Activated CD8-positive, alpha-beta memory T cell treated with anti-CD3 and anti-CD28 coated beads for 4 hours (primary cell): Measurements from ENCODE around the gene TRIM22.
"Not testable (repeated sequence)": the region's sequence is repeated elsewhere in the genome, so short reads cannot be mapped to it uniquely, and the experiment has no call there.

ENCODE experiments used
- DNase-seq, 2 donors: peaks; one replicate each; pipeline ENCODE4 v3.0.0-alpha.2; 2020; ENCODE audit warnings: low read depth in 2 of 2

The TRIM22 gene

DNA sequence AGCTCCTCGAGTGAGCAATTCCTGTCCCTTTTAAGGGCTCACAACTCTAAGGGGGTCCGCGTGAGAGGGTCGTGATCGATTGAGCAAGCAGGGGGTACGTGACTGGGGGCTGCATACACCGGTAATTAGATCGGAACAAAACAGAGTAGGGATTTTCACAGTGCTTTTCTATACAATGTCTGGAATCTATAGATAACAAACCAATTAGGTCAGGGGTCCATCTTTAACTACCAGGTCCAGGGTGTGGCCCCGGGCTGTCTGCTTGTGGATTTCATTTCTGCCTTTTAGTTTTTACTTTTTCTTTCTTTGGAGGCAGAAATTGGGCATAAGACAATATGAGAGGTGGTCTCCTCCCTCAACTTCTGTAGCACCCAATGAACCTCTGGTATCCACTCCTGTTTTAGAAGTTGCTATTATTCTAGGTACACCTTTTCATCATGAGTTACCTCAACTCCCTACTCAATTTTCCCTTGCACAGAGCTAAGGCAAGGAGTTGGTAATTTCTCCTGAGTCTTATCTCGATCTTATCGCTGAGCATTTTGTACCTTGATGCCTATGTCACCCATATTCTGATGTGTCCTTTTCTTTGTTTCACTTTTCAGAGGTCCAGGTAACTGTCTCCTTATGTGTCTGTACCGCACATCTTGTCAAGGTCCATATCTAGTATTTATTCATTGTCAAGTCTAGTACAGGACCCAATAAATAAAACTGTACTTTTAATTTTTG lies 1.8 kb downstream of the TRIM22 start:
- not testable (repeated sequence) for DNase-seq

DNA sequence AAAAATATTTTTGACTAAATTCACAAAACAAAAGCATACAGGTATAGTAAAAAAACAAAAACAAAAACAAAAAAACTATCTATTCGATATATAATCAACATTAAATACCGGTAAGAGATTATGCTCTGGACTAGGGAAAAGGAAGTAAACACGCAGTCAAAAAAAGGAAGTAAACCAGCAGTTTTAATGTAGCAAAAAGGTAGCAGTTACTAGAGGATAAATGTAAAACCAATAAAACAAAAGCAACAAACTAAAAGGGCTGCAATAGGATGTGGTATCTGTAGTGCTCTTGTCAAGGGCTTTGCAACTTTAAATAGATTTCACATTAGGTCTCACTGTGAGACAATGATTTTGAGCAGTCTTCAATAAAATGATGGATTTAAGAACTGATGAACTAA lies 2.4 kb downstream of the TRIM22 start:
- DNase-seq: no peak

DNA sequence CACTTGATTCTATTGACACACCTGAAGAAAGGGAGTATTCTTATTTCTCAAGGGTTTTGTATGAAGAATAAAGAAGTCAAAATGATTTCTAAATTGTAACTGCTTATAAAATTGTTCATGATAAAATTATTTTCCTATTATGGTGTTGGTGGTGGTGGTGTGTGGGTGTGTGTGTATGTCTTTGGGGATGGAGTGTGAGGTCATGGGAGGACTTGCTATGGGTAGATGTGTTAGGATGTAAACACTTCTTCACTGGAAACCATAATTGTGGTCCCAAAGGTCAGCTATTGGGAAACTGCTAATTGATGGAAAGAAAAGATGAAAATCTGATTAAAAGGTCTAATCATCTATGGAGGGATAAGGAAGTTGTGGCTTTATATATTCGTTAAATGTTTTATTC lies 5.1 kb downstream of the TRIM22 start:
- no peak for DNase-seq

DNA sequence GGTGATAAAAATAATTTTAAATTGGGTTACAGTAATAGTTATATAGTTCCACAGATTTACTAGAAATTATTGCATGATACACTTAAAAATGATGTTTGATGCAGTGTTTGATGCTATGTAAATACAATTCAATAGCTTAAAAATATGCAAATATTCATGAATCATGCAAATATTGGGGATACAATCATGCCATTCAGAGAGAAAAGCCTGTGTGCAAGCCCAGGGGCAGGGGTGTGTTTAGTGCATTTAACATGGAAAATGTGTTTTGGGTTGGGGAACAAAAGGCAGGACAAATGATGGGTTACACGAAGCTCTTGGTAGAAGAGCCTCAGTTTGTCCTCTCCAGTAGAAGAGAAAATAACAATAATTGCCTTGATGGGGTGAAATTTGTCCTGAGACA lies 6.0 kb downstream of the TRIM22 start:
- no peak for DNase-seq

DNA sequence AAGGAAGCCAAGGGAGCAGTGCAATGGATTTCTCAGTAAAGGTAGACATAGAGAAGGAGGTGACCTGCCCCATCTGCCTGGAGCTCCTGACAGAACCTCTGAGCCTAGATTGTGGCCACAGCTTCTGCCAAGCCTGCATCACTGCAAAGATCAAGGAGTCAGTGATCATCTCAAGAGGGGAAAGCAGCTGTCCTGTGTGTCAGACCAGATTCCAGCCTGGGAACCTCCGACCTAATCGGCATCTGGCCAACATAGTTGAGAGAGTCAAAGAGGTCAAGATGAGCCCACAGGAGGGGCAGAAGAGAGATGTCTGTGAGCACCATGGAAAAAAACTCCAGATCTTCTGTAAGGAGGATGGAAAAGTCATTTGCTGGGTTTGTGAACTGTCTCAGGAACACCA lies 6.6 kb downstream of the TRIM22 start:
- no peak for DNase-seq

DNA sequence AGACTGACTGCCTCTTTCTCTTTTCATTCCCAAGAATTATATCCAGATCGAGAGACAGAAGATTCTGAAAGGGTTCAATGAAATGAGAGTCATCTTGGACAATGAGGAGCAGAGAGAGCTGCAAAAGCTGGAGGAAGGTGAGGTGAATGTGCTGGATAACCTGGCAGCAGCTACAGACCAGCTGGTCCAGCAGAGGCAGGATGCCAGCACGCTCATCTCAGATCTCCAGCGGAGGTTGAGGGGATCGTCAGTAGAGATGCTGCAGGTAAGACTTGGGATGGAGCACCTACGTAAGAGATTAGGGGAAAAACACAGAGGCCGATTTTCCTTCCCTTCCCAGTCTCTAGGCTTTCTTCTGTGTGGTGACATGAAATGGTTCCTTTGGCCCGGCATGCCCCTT lies 8.7 kb downstream of the TRIM22 start:
- DNase-seq: no peak

DNA sequence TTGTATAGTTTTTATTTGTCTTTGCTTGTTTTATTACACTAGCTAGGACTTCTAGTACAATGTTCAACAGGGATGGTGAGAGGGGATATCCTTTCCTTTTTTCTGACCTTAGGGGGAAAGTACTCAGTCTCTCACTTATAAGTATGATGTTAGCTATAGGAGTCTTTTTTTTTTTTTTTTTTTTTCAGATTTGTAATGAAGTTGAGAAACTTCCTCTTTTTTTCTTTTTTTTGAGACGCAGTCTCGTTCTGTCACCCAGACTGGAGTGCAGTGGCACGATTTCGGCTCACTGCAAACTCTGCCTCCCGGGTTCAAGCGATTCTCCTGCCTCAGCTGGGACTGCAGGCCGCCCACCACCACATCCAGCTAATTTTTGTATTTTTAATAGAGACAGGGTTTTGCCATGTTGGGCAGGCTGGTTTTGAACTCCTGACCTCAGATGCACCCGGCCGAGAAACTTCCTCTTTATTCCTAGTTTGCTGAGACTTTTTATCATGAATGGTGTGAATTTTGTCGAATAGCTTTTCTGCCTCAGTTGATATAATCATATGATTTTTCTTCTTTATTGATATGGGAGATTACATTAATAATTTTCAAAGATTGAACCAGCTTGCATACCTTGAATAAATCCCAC lies 10.9 kb downstream of the TRIM22 start:
- no peak for DNase-seq

DNA sequence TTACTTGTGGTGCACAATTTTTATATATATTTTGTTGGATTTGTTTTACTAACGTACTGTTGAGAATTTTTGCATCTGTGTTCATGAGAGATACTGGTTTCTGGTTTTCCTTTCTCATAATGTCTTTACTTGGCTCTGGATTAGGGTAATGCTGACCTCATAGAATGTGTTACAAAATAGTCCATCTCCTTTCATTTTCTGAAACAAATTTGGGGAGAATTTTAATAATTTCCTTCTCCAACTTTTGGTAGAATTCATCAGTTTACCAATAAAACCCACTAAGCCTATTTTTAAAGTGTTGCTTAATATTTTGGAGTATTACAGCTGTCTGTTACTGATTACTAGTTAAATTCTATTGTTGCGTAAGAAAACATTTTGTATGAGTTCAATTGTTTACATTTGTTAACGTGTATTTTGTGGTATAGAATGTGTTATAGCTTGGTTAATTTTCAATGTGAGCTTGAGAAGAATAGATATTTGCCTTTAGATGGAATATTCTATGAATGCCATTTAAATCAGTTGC lies 11.5 kb downstream of the TRIM22 start:
- DNase-seq: no peak

DNA sequence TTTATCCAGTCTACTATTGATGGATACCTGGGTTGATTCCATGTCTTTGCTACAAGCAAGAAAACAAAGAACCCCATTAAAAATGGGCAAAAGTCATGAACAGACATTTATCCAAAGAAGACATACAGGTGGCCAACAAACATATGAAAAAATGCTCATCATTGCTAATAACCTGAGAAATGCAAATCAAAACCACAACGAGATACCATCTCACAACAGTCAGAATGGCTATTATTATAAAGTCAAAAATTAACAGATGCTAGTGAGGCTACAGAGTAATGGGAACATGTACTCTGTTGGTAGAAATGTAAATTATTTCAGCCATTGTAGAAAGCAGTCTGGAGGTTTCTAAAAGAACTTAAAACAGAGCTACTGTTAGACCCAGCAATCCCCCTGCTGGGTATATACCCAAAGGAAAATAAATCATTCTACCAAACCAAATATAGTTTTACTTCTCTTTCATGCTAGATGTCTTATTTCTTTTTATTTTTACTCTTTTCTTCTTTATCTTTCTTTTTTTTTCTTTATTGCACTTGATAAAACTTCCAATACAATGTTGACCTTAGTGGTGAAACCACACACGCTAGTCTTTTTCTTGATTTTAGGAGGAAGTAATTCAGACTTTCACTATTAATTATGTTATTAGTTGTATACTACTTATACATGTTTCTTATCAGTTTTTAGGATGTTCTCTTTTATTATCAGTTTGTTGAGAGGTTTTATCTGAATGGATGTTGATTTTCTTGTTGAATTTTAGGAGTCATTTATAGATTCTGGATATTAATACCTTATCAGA lies 14.3 kb downstream of the TRIM22 start:
- DNase-seq: no peak

DNA sequence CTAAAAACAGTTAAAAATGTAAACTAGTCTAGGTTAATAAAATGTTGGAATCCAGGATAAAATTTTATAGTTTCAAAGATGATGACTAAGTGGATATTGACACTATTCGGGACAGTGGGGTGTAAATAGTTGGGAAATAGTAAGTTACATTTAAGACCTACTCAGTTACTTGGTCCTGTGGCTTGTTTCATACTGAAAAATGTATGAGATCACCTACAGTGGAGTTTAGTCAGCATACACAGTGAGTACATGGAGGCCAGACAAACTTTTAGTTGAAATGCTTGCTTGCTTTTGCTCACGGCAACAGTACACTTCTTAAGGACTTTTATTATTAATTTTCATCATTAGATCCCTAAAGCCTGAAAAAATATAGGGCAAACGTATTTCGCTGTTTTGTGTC lies 16.1 kb downstream of the TRIM22 start:
- DNase-seq: no peak

DNA sequence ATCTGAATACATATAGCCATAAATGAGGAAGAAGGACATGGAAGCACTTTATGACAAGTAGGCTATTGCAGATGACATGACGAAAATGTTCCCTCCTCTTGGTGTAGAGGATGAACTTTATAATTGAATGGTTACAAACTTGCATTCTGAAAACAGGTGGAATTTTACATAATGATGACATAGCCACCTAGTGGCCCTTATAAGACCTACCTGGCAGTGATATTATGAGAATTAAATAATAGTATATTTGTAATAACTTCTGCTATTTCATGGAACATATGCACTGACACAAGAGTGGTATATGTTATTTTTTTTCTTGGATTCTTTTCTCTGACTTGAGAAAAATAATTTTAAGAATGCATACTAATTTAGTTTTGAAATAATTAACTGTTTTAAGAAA lies 22.9 kb downstream of the TRIM22 start:
- DNase-seq: no peak

DNA sequence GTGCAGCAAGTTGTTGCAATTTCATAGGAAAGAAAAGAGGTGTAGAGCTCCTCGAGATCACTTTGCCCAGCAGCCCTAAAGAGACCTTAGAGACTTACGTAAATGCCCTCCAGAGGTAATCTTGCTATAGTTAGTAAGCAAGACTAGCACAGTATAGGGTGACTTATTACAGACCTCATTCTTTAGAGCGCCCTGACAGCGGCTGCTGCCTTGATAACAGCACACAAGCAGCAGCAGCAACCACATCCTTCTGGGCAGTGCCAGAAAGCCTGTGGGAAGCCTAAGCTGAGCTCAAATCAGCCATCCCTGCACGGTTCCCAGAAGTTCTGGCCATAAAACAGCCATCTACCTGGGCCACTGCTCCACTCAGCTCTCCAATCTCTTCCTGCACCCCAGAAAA lies 24.1 kb downstream of the TRIM22 start:
- DNase-seq: no peak

DNA sequence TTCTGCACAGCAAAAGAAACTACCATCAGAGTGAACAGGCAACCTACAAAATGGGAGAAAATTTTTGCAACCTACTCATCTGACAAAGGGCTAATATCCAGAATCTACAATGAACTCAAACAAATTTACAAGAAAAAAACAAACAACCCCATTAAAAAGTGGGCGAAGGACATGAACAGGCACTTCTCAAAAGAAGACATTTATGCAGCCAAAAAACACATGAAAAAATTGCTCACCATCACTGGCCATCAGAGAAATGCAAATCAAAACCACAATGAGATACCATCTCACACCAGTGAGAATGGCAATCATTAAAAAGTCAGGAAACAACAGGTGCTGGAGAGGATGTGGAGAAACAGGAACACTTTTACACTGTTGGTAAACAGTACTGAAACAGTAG lies 26.9 kb downstream of the TRIM22 start:
- not testable (repeated sequence) for DNase-seq

DNA sequence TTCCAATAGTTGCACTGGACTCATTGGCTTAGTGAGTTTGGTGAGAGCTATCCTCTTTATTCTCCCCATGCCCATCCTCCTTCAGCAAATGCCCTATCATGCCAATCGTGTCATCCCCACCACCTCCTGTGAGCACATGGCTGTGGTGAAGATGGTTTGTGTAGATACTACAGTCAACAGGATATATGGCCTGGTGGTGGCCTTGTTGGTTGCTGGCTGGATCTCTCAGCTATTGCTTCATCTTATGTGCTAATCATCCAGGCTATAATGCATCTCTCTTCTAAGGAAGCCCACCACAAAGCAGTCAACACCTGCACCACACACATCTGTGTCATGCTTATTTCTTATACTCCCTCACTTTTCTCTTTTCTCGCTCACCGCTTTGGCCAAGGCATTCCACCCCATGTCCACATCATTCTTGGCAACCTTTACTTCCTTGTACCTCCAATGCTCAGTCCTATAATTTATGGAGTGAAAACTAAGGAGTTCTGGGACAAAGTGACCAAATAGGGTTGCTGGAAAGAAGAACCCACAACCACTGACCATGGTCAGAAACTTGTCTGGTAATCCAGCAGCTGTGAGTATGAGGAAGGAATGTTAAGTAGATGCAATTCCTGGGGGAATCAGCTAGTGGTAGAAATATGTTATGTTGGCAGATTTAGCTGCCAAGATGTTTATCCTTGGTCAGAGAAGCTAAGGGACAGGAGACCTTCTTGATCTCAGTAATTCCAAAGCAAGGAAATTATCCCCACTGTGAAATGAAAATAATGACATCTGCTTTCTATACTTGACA lies 30.3 kb downstream of the TRIM22 start:
- no peak for DNase-seq

DNA sequence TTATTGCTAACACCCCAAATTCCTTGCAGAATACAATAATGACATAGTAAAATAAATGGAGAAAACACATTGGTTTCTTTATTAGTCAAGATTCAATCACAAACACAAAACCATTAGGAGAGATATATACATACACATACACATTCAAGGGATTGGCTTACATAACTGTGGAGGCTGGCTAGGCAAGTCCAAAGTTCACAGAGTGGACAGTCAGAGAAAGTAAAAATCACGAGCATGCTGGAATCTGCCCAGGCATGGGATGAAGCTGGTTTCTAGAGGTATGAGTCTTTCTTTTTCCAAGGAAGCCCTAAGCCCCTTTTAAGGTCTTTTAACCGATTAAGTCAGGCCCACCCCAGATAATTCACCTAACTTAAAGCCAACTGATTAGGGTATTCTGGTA lies 33.0 kb downstream of the TRIM22 start:
- DNase-seq: no peak

DNA sequence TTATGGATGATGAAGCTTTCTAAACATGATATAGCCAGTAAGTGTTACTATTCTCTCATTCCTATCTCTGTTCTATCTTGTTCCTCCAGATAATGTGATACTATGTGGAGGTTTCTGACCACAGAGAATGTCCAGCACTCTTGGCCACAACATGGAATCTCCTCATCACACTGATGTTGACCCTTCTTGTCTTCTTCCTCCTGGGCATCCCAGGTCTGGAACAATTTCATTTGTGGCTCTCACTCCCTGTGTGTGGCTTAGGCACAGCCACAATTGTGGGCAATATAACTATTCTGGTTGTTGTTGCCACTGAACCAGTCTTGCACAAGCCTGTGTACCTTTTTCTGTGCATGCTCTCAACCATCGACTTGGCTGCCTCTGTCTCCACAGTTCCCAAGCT lies 36.8 kb downstream of the TRIM22 start:
- DNase-seq: no peak

DNA sequence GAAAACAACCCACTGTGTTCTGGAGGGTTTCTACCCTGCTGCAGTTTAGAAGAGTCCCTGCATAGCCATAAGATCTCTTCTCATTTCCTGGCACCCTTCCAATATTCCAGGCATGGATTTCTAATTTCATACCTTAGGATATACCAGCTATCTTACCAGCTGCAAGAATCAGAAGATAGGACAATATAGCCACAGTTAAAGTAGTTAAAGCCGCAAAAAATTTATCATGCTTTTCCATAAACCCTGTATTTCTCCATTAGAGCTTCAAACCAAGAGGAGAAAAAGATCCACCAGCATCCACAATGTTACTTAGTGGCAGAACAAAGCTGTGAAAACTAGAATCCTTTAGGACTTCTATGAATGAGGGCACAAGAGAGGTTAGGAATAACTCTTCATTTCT lies 38.1 kb downstream of the TRIM22 start:
- no peak for DNase-seq

DNA sequence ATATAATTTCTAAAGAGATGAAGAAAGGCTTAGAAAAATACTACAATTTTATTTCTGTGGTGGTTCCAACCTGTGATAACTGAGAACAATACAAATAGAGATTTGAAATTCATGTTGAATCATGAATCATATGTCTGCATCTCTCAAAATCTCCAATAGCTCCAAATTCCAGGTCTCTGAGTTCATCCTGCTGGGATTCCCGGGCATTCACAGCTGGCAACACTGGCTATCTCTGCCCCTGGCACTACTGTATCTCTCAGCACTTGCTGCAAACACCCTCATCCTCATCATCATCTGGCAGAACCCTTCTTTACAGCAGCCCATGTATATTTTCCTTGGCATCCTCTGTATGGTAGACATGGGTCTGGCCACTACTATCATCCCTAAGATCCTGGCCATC lies 46.8 kb downstream of the TRIM22 start, which contains the start of gene OR56B1:
Gene OR56B1, plus strand, starts transcription at position 53 of the 400 bp plus-strand sequence. Its CDS starts 69 bp downstream, at position 122.
- no peak for DNase-seq

DNA sequence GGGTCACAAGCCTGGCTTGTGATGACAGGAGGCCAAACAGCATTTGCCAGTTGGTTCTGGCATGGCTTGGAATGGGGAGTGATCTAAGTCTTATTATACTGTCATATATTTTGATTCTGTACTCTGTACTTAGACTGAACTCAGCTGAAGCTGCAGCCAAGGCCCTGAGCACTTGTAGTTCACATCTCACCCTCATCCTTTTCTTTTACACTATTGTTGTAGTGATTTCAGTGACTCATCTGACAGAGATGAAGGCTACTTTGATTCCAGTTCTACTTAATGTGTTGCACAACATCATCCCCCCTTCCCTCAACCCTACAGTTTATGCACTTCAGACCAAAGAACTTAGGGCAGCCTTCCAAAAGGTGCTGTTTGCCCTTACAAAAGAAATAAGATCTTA lies 47.5 kb downstream of the TRIM22 start:
- no peak for DNase-seq

DNA sequence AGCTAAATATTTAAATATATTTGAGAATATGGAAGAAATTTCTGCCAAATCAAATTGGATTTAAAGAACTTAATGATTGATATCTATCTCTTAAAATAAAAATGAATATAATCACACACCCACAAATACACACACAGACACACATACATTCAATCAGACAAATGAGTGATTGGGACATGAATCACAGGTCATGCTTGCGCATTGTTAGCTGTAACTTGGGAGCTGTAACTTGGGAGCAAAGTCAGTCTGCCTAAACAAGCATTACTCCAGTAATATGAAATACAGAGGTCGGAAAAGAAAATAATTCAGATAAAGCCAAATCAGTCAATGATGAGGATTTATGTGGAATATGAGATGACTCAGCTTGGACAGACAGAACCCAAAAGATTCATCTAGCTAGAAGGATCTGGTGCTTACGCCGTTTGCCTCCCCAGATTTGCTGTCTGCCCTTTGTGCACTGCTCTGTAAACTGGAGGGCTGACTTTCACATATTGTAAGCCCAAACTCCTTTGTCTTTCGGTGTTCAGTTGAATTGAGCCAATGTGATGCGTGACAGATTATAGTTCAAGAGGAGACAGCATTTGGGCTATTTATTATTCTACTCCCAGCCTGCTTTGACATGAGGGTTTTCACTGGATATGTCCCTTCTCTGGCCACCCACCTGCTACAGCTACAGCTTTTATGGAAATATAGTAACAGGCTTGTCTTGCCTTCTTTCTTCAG lies 48.2 kb downstream of the TRIM22 start:
- DNase-seq: no peak

DNA sequence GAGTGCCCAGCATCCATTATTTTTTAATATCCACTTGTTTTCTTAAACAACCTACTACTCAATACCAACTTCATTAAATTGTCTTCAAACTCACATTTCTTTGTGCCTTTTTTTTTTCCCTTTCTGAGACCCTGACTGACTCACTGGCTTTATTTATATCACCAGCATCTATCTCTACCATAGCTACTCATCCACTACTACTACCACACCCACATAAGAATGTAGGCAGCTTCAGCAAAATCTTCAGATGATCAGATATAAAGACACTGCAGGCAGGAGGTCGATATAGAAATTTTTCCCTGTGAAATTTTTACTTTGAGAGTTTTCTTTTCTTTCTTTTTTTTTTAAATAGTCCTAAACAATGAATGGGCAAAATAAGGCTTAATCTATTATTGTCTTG lies 48.8 kb downstream of the TRIM22 start:
- DNase-seq: no peak
